Esophagus squamous epithelium (tissue), 5 donors: Measurements from ENCODE around the gene ADGRD1. TPM values are rescaled to one million over a fixed set of nuclear protein-coding genes. Genes with fewer than 3 reads are reported as not detected.

ENCODE experiments used
- DNase-seq: peaks from one replicate; lab custom pipeline; 2025; lab: John Stamatoyannopoulos, UW
- H3K27ac ChIP-seq, 4 donors: fragments of 200-600 bp; sonication (generic); one replicate each; pipeline ENCODE4 v1.5.1; 2016 to 2019; ENCODE audit warnings: mild to moderate bottlenecking in 1 of 4
- H3K27me3 ChIP-seq, 4 donors: fragments of 200-600 bp; sonication (generic); 1 replicate in 3 of 4; 2 replicates in 1 of 4; pipeline versions ENCODE4 v1.5.1 to v1.6.0; 2017 to 2021; ENCODE audit warnings: antibody characterized with exemption in 1 of 4
- H3K36me3 ChIP-seq, 3 donors: fragments of 200-600 bp; sonication (generic); one replicate each; pipeline ENCODE4 v1.5.1; 2016 to 2019
- H3K4me1 ChIP-seq, 3 donors: fragments of 200-600 bp; sonication (generic); one replicate each; pipeline ENCODE4 v1.5.1; 2017 to 2019
- H3K4me3 ChIP-seq, 4 donors: fragments of 200-600 bp; sonication (generic); 1 replicate in 3 of 4; 2 replicates in 1 of 4; pipeline ENCODE4 v1.5.1; 2016 to 2019; ENCODE audit warnings: mild to moderate bottlenecking in 2 of 4, moderate library complexity in 1 of 4
- H3K9me3 ChIP-seq, 3 donors: fragments of 200-600 bp; sonication (generic); one replicate each; pipeline ENCODE4 v1.5.1; 2016 to 2019
- POLR2A ChIP-seq, 4 donors: fragments of 450-650 bp; IDR thresholded peaks; one replicate each; pipeline ENCODE4 v1.6.1; 2017; ENCODE audit warnings: antibody characterized with exemption in 4 of 4, mild to moderate bottlenecking in 4 of 4, moderate library complexity in 3 of 4
- WGBS, 2 donors: methylation state at CpG; one replicate each; pipeline ENCODE4 v1.1.5; 2018; 5-methylcytosine and 5-hydroxymethylcytosine counted together
- intact Hi-C: fragments of 100-400 bp; cut with DNase I; formaldehyde crosslinking; loops from one replicate; pipeline ENCODE4 v1.15.0; 2022
- total RNA-seq, 4 donors: library from RNA; depleted of rRNA; stranded (reverse); fragments of >200 nt; gene quantifications; one replicate each; pipeline ENCODE4 v1.1.0, GENCODE V29; 2016
- TF ChIP-seq, protein P1 (sequence below), 6 experiments: fragments of 450-650 bp in 4 of 6; fragments of 200-600 bp in 2 of 6; sonication (generic) in 2 of 6; IDR thresholded peaks; one replicate each; pipeline ENCODE4 v1.5.1; 2016 to 2019; ENCODE audit warnings: antibody characterized with exemption in 6 of 6, mild to moderate bottlenecking in 4 of 6, moderate library complexity in 4 of 6
- donor health status: DM: yes; HTN: yes; CAD: no.

The ADGRD1 gene
- total RNA-seq, 4 donors from 2014 or later: 2.2 to 28.2 (median 8.8) TPM

DNA sequence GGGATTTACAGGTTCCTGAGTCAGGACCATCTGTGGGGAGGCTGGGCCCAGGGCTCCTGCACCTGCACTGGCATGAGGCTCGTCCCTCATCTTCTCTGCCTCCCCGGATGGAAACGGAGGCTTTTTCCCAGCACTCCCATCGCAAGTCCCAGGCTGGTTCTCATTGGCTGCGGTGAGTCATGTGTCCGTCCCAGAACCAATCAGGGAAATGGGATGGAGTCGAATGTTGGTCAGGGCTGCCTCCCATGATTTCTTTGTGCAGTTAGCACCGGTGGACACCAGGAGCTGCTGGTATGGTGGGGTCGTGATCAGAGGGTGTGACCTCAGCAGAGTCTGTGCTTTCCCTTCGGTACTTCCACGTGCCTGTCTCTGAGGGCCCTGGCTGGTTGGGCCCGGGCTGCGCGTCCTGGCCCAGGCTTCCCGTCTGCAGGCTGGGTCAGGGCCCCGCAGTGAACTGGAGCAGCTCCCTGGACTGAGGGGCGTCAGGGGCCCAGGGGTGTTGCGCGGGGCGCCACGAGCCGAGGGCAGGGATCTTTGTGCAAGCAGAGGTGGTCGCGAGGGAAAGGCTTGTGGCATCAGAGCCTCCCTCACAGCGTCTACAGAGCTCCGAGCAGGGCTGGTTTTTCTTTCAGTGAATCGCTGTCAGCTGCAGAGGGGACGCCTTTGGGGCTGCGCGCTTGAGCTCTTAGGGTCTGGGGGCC, 168.1 kb downstream of the ADGRD1 start:
- no peak for DNase-seq
- Histone ChIP-seq H3K27me3 (peaks cover 0 to 5% (median 0%) of the 10 kb centered on the region in 4 donors), H3K4me1 (no peaks in the 10 kb centered on the region), H3K27ac (no peak overlapping the region), H3K4me3 (no peak overlapping the region), H3K9me3 (no peaks in the 10 kb centered on the region), H3K36me3 (peaks cover 0 to 7% (median 0%) of the 10 kb centered on the region in 3 donors)
- TF ChIP-seq, protein P1, sequence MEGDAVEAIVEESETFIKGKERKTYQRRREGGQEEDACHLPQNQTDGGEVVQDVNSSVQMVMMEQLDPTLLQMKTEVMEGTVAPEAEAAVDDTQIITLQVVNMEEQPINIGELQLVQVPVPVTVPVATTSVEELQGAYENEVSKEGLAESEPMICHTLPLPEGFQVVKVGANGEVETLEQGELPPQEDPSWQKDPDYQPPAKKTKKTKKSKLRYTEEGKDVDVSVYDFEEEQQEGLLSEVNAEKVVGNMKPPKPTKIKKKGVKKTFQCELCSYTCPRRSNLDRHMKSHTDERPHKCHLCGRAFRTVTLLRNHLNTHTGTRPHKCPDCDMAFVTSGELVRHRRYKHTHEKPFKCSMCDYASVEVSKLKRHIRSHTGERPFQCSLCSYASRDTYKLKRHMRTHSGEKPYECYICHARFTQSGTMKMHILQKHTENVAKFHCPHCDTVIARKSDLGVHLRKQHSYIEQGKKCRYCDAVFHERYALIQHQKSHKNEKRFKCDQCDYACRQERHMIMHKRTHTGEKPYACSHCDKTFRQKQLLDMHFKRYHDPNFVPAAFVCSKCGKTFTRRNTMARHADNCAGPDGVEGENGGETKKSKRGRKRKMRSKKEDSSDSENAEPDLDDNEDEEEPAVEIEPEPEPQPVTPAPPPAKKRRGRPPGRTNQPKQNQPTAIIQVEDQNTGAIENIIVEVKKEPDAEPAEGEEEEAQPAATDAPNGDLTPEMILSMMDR (IDR thresholded peaks at IDR 0.05): no peak
- TF ChIP-seq POLR2A (IDR thresholded peaks at IDR 0.05): no peak
- 80 to 92% methylated on average over 9 to 11 of the region's 30 CpGs for WGBS, 2 donors
- intact Hi-C loops: no loop called here

GRCh38 chr12:131122631-131123030, 168.9 kb downstream of the ADGRD1 start:
- no peak overlapping the region for H3K4me3 ChIP-seq
- intact Hi-C loops: no loop called here
- TF ChIP-seq POLR2A (IDR thresholded peaks at IDR 0.05): no peak
- TF ChIP-seq, protein P1 (IDR thresholded peaks at IDR 0.05): no peak
- WGBS, 2 donors: 88 to 93% methylated on average over 3 to 5 of the region's 7 CpGs
- no peaks in the 10 kb centered on the region for H3K4me1 ChIP-seq
- H3K36me3 ChIP-seq: peaks cover 0 to 7% (median 0%) of the 10 kb centered on the region in 3 donors
- H3K9me3 ChIP-seq: no peaks in the 10 kb centered on the region
- peaks cover 0 to 5% (median 0%) of the 10 kb centered on the region in 4 donors for H3K27me3 ChIP-seq
- no peak for DNase-seq
- no peak overlapping the region for H3K27ac ChIP-seq

DNA sequence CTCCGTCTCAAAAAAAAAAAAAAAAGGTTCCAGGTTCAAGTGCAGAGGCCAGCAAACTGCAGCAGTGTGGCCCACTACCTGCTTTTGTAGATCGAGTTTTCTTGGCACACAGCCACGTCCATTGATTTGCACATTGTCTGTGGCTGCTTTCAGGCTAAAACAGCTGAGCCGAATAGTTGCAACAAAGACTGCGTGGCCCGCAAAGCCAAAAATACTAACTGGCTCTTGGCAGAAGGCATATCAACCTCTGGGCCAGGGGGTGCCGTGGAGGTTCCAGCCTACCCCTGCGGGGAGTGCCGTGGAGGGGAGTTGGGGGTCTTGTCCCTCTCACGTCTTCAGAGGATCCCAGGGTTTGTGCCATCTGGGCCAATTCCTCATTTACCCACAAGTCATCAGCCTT, 170.1 kb downstream of the ADGRD1 start:
- no peak for DNase-seq
- intact Hi-C loops: no loop called here

GRCh38 chr12:131124487-131125280, 171.0 kb downstream of the ADGRD1 start:
- no peak for DNase-seq

More for the DNA sequence above, 170.1 kb downstream of the ADGRD1 start:
- Histone ChIP-seq H3K4me3 (no peak overlapping the region), H3K36me3 (peaks cover 0 to under 1% (median 0%) of the 10 kb centered on the region in 3 donors), H3K4me1 (no peaks in the 10 kb centered on the region), H3K27ac (no peak overlapping the region), H3K27me3 (no peaks in the 10 kb centered on the region), H3K9me3 (no peaks in the 10 kb centered on the region)
- WGBS, 2 donors: 67 to 76% methylated on average over 6 to 7 of the region's 10 CpGs
- TF ChIP-seq, protein P1 (IDR thresholded peaks at IDR 0.05): no peak

More at GRCh38 chr12:131124487-131125280, 171.0 kb downstream of the ADGRD1 start:
- intact Hi-C loops: no loop called here
- no peak for TF ChIP-seq POLR2A (IDR thresholded peaks at IDR 0.05)
- TF ChIP-seq, protein P1 (IDR thresholded peaks at IDR 0.05): no peak
- 78 to 87% methylated on average over 18 of the region's 19 CpGs for whole genome bisulfite sequencing, 2 donors
- H3K9me3 ChIP-seq: no peaks in the 10 kb centered on the region
- no peaks in the 10 kb centered on the region for H3K27me3 ChIP-seq
- H3K36me3 ChIP-seq: no peaks in the 10 kb centered on the region
- H3K27ac ChIP-seq: no peak overlapping the region
- no peak overlapping the region for H3K4me3 ChIP-seq
- no peaks in the 10 kb centered on the region for H3K4me1 ChIP-seq
